K562 (cell line): ENCODE measurements around the gene CRABP2. TPM values are rescaled to one million over a fixed set of nuclear protein-coding genes. Genes with fewer than 3 reads are reported as not detected.

Source experiments
- ATAC-seq: fragments of 200-7000 bp; cut with Tn5 transposase; 3 replicates; pipeline ENCODE4 v1.9.1; 2020; ENCODE audit warnings: moderate library complexity
- BruUV-seq: library from RNA; stranded (reverse); fragments of 400-500 nt; replicated peaks from 2 replicates; lab custom pipeline; 2021; lab: Mats Ljungman, UMichigan
- CTCF ChIA-PET: fragments of 300-600 bp; formaldehyde crosslinking; extraction: SDS; loops from one replicate; lab custom pipeline; 2021; ENCODE audit warnings: low intra/inter-chr PET ratio; lab: Yijun Ruan, JAX
- POLR2A ChIA-PET: fragments of 300-600, 350-650 bp; sonication (Branson Sonifier 250); formaldehyde crosslinking; extraction: SDS; loops from one replicate; lab custom pipeline; 2021; ENCODE audit warnings: antibody characterized with exemption, inconsistent platforms; lab: Yijun Ruan, JAX
- DNase-seq, 4 experiments: peaks; one replicate each; pipeline versions ENCODE4 v3.0.0 to v3.0.0-alpha.2; 2011 to 2018; ENCODE audit warnings: low spot score in 3 of 4, mixed read lengths in 3 of 4; ENCODE audit errors: extremely low read depth in 1 of 4
- FAIRE-seq: peaks from 2 replicates; lab custom pipeline; 2011; peaks lifted over from hg19 to GRCh38; lab: Jason Lieb, UNC
- H2AFZ ChIP-seq: 2 replicates; pipeline ENCODE4 v1.6.0; 2011; ENCODE audit warnings: low read depth, low read length, control low read depth, inconsistent platforms
- H3K27ac ChIP-seq: fragments of 200-600 bp; 3 replicates; pipeline ENCODE4 v1.8.0; 2011; ENCODE audit warnings: low read depth, mild to moderate bottlenecking, control low read depth, inconsistent platforms, low read length, moderate library complexity, mixed read lengths; ENCODE audit errors: extremely low read depth
- H3K27me3 ChIP-seq, 2 experiments: fragments of 300-600 bp in 1 of 2; 2 replicates in 1 of 2; 3 replicates in 1 of 2; pipeline versions ENCODE4 v1.6.0 to v1.8.0; 2011; ENCODE audit warnings: inconsistent platforms in 2 of 2, low read length in 2 of 2, mild to moderate bottlenecking in 1 of 2, mixed read lengths in 1 of 2, moderate library complexity in 1 of 2; ENCODE audit not compliant: control insufficient read depth in 2 of 2, insufficient read depth in 2 of 2
- H3K36me3 ChIP-seq: fragments of 300-600 bp; 3 replicates; pipeline ENCODE4 v1.8.0; 2011; ENCODE audit warnings: mild to moderate bottlenecking, low read length, inconsistent platforms; ENCODE audit not compliant: control insufficient read depth, insufficient read depth
- H3K4me1 ChIP-seq, 2 experiments: fragments of 200-600 bp in 1 of 2; replicated peaks in 1 of 2; 2 replicates in 1 of 2; 3 replicates in 1 of 2; pipeline versions ENCODE4 v1.5.1 to v1.8.0; 2011; ENCODE audit warnings: inconsistent platforms in 2 of 2, low read length in 2 of 2, mild to moderate bottlenecking in 1 of 2, mixed read lengths in 1 of 2, moderate library complexity in 1 of 2; ENCODE audit not compliant: control insufficient read depth in 2 of 2, insufficient read depth in 2 of 2
- H3K4me2 ChIP-seq: 2 replicates; pipeline ENCODE4 v1.6.1; 2011; ENCODE audit warnings: low read length, control low read depth, inconsistent platforms, mixed read lengths; ENCODE audit not compliant: insufficient read depth
- H3K4me3 ChIP-seq: fragments of 200-600 bp; sonication (generic), shearing (Covaris generic); 2 replicates; pipeline ENCODE4 v1.5.1; 2016; ENCODE audit warnings: control low read depth, inconsistent platforms
- H3K79me2 ChIP-seq: fragments of 200-600 bp; 3 replicates; pipeline ENCODE4 v1.8.0; 2011; ENCODE audit warnings: low read length, inconsistent platforms; ENCODE audit not compliant: control insufficient read depth, insufficient read depth
- H3K9ac ChIP-seq, 2 experiments: 2 replicates each; pipeline versions ENCODE4 v1.6.0 to v1.6.1; 2011; ENCODE audit warnings: low read depth in 2 of 2, low read length in 2 of 2, control low read depth in 1 of 2, inconsistent platforms in 1 of 2, mild to moderate bottlenecking in 1 of 2, mixed read lengths in 1 of 2; ENCODE audit not compliant: insufficient read depth in 1 of 2
- H3K9me1 ChIP-seq: one replicate; pipeline ENCODE4 v1.6.0; 2011; ENCODE audit warnings: inconsistent platforms, mild to moderate bottlenecking, low read length, moderate library complexity; ENCODE audit not compliant: control insufficient read depth, insufficient read depth
- H3K9me3 ChIP-seq: replicated peaks from 2 replicates; pipeline ENCODE4 v1.5.1; 2011; ENCODE audit warnings: low read depth, low read length, inconsistent platforms; ENCODE audit not compliant: control insufficient read depth, insufficient read depth
- H4K20me1 ChIP-seq: replicated peaks from 2 replicates; pipeline ENCODE4 v1.6.1; 2011; ENCODE audit warnings: low read length, inconsistent platforms, mixed read lengths; ENCODE audit not compliant: control insufficient read depth, insufficient read depth
- MCM5 ChIP-seq: fragments of 450-650 bp; IDR thresholded peaks from 2 replicates; pipeline ENCODE4 v1.6.1; 2016; ENCODE audit warnings: low read depth
- NKRF ChIP-seq: fragments of 450-650 bp; IDR thresholded peaks from 2 replicates; pipeline ENCODE4 v1.6.1; 2016; ENCODE audit warnings: borderline replicate concordance
- TRIM24 ChIP-seq, 2 experiments: fragments of 450-650 bp; IDR thresholded peaks; 2 replicates each; pipeline ENCODE4 v1.6.1; 2016
- WGBS: fragments of 100-300 bp; shearing (Covaris generic); methylation state at CpG from one replicate; pipeline ENCODE4 v1.1.6; 2016; ENCODE audit warnings: low coverage, mixed read lengths; ENCODE audit not compliant: insufficient coverage; ENCODE audit errors: missing lambda C conversion rate; 5-methylcytosine and 5-hydroxymethylcytosine counted together
- in situ Hi-C: fragments of 300-500 bp; cut with MboI; formaldehyde crosslinking; loops from 4 replicates; pipeline ENCODE4 v1.15.0; 2018; ENCODE audit warnings: inconsistent platforms, mixed read lengths
- intact Hi-C: fragments of 100-400 bp; cut with micrococcal nuclease; formaldehyde crosslinking; loops from 2 replicates; pipeline ENCODE4 v1.14.2; 2022
- polyA plus RNA-seq, 8 experiments: library from polyadenylated mRNA; depleted of rRNA in 4 of 8; stranded (reverse) in 5 of 8; unstranded in 3 of 8; fragments of >200 nt; fragmentation: Nextera tagmentation in 2 of 8; fragmentation: Illumina TruSeq in 1 of 8; extraction: Ambion mirVana in 2 of 8; extraction: Trizol in 1 of 8; gene quantifications; 2 replicates each; pipeline versions ENCODE4 v1.2.1 to v1.2.3, GENCODE V29; 2011 to 2014; ENCODE audit warnings: inconsistent platforms in 1 of 8, missing spikeins in 1 of 8
- total RNA-seq, 7 experiments: library from RNA; depleted of rRNA in 6 of 7; stranded (reverse); fragments of >200 nt in 6 of 7; fragmentation: Illumina TruSeq in 2 of 7; extraction: Trizol in 2 of 7; gene quantifications; 2 replicates each; pipeline versions ENCODE4 v1.2.1 to v1.2.3, GENCODE V29; 2011 to 2021; ENCODE audit warnings: low replicate concordance in 1 of 7

Gene CRABP2
- total and polyA plus RNA-seq, 9 of the 15 experiments (the other 6 are each of a cell fraction or from before 2014, with no cell fraction given), result 0.30 to 2.5 (median 0.82) TPM

DNA sequence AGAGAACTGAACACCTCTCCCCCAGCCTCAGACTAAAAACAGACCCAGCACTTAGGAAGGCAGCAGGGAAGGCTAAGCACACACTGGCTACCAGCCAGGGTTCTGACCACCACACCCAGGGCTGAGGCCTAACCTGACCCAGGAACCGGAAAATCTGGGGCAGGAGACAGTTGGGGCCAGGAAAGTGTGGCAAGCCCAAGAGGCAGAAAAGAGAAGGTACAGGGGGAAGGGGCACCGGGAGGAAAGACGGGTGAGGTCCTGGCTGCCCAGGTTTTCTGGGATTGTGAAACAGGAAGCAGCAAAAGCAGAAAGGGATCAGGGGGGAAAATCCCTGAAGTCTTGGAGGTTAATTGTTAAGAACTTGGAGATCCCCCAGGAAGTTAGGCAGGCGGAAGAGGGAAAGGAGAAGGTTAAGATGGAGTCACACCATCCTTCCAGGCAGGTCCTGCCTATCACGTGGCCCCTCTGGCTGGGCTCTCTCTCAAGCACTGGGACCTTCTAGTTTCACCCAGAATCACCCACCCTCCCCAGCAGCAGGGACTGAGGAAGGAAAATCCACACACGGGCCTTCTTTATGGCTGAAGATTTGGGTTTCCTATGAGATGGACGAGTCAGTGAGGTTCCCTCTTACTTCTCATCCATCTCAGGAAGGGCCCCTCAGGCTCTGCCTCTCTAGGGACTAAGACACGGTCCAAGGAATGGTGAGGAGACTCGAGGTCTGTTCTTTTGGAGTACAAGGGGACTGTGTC is 43.5 kb upstream of the CRABP2 start (continued):
- peak; percentile 6; the same call in 1 of the 2 replicates for TF ChIP-seq NKRF

DNA sequence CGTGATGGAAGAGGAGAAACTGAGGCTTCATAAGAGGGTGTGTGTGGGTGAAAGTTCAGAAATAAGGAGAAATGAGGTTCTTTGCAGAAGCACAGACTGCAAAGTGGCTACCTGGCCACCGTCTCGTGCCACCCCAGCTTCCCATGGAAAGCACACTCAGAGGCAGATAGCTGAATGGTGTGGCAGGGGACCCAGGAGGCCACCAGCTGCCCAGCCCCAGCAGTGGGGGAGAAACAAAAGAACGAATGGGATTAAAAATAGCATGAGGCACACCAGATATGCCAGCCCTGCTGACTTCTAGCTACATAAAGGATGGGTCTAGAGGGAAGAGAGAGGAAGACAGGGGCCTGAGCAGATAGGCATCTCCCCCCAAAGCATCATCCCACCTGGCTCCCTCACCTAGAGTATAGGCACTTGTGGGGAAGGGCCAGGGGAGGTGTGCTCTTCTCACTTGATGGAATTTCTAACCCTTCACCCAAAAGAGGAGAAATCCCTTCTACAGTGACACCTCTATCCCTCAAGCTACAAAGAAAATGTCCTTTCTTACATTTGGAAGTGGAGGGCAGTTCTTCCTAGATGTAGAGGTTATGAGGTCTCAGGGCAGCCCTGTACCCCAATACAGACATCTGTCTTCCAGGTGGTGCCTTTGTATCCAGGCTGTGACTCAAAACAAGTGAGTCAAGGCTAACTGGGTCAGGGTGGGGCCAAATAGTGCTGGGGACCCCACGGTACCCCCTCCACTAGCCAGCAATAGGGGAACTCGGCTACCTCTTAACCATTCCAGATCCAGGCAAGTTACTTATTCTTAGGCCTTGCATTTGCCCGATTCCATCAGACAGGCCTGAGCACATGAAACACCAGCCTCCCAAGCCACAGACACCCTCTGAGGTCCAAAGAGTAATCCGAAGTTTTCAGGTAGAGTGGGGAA is 42.6 kb upstream of the CRABP2 start:
- Histone ChIP-seq H3K4me3 (peak overlapping the region; percentile 95), H4K20me1 (peaks cover 26% of the 10 kb centered on the region), H3K36me3 (peaks cover 62% of the 10 kb centered on the region), H2AFZ (no peak overlapping the region), H3K4me1 (peaks cover 33 to 50% of the 10 kb centered on the region in 2 experiments), H3K79me2 (peaks cover 91% of the 10 kb centered on the region), H3K27ac (peak overlapping the region; percentile 89), H3K27me3 (no peaks in the 10 kb centered on the region), H3K4me2 (peak overlapping the region; percentile 97), H3K9ac (peak overlapping the region; percentile 94 to 96), H3K9me3 (no peaks in the 10 kb centered on the region), H3K9me1 (no peaks in the 10 kb centered on the region)
- BruUV-seq, result no TSS peak
- ChIA-PET POLR2A (interaction anchor here (0.6 to 1.7 kb wide), 5 partner anchors 15 to 148 kb away, joined by 3 to 4 read pairs (median 3); partner anchors contain the start of gene PRCC), CTCF (no interaction called here)
- WGBS, result 7% methylated on average over 8 of the region's 8 CpGs
- intact Hi-C loops, result no loop called here
- in situ Hi-C loops, result loop anchor here (25.0 kb wide), 1 partner anchor 1436 kb away; the partner anchor contains the start of genes FDPS, PKLR and RUSC1
- FAIRE-seq (no peak), ATAC-seq (no peak), DNase-seq (no peak)
- TF ChIP-seq TRIM24 (IDR thresholded peaks at IDR 0.05) (no peak), MCM5 (no peak)
